ENCODE data around the gene PRPF6.

Gene PRPF6

GRCh38 chr20:64064145-64064698, 83.3 kb downstream of the PRPF6 start:
- no peak for DNase-seq
- no peak for ATAC-seq

GRCh38 chr20:64065062-64065973, 84.4 kb downstream of the PRPF6 start:
- ATAC-seq (no peak), DNase-seq (no peak)

GRCh38 chr20:64065974-64066343, 85.0 kb downstream of the PRPF6 start:
- DNase-seq (peak; percentile 72), ATAC-seq (peak; percentile 58)

GRCh38 chr20:64067005-64067632, 86.2 kb downstream of the PRPF6 start:
- DNase-seq (no peak), ATAC-seq (no peak)

GRCh38 chr20:64067733-64068307, 86.9 kb downstream of the PRPF6 start:
- DNase-seq = no peak
- no peak for ATAC-seq

GRCh38 chr20:64068386-64069208, 87.7 kb downstream of the PRPF6 start:
- ATAC-seq = no peak

GRCh38 chr20:64069209-64069613, 88.3 kb downstream of the PRPF6 start:
- ATAC-seq = no peak

More at GRCh38 chr20:64068386-64069208, 87.7 kb downstream of the PRPF6 start:
- DNase-seq = no peak

GRCh38 chr20:64069614-64070243, 88.8 kb downstream of the PRPF6 start:
- DNase-seq (no peak), ATAC-seq (no peak)

More at GRCh38 chr20:64069209-64069613, 88.3 kb downstream of the PRPF6 start:
- no peak for DNase-seq

- DNase-seq (no peak), ATAC-seq (no peak)
Measured at GRCh38 chr20:64070244-64070993, 89.5 kb downstream of the PRPF6 start.

- ATAC-seq (no peak), DNase-seq (no peak)
Measured at GRCh38 chr20:64071341-64072332, 90.7 kb downstream of the PRPF6 start.

GRCh38 chr20:64072498-64073063, 91.6 kb downstream of the PRPF6 start:
- DNase-seq (no peak), ATAC-seq (no peak)

- DNase-seq (no peak), ATAC-seq (no peak)
Measured at GRCh38 chr20:64073476-64074183, 92.7 kb downstream of the PRPF6 start.

GRCh38 chr20:64074184-64074789, 93.4 kb downstream of the PRPF6 start:
- ATAC-seq = no peak
- no peak for DNase-seq

- ATAC-seq = no peak
- DNase-seq = no peak
Measured at GRCh38 chr20:64074963-64075362, 94.0 kb downstream of the PRPF6 start.

- DNase-seq (no peak), ATAC-seq (no peak)
Measured at GRCh38 chr20:64075556-64075955, 94.6 kb downstream of the PRPF6 start.

- DNase-seq (no peak), ATAC-seq (no peak)
Measured at GRCh38 chr20:64076061-64076997, 95.4 kb downstream of the PRPF6 start.

GRCh38 chr20:64077094-64077493, 96.2 kb downstream of the PRPF6 start:
- DNase-seq = peak; percentile 62
- peak; percentile 25 for ATAC-seq

Data from stimulated activated naive CD8-positive, alpha-beta T cell treated with anti-CD3 and anti-CD28 coated beads, Interleukin-15, Interleukin-2, amounts not matched to agents 100 U/mL and 50 U/mL, for 24 hours (primary cell).